PFSK-1 (cell line): ENCODE data around the gene GPC3.

Experiments used
- FOXP2 ChIP-seq: optimal IDR thresholded peaks from 2 replicates; pipeline ENCODE3; 2011; ENCODE audit warnings: borderline replicate concordance, control low read depth, inconsistent platforms; ENCODE audit not compliant: insufficient read depth; ENCODE audit errors: extremely low read length, extremely low read depth
- POLR2AphosphoS5 ChIP-seq: IDR thresholded peaks from 2 replicates; pipeline ENCODE4 v1.6.1; 2012; ENCODE audit warnings: low read depth, mild to moderate bottlenecking, control low read depth, low read length, moderate library complexity
- REST ChIP-seq, 2 experiments: IDR thresholded peaks; 2 replicates each; pipeline versions ENCODE4 v1.6.1 to v1.8.0; 2011 to 2012; ENCODE audit warnings: low read depth in 2 of 2, low read length in 2 of 2, control low read depth in 1 of 2, inconsistent platforms in 1 of 2, mild to moderate bottlenecking in 1 of 2, moderate library complexity in 1 of 2; ENCODE audit not compliant: insufficient read depth in 1 of 2
- SIN3A ChIP-seq: IDR thresholded peaks from 2 replicates; pipeline ENCODE4 v1.6.1; 2012; ENCODE audit warnings: mild to moderate bottlenecking, low read length, moderate library complexity, borderline replicate concordance; ENCODE audit not compliant: insufficient read depth
- TAF1 ChIP-seq: IDR thresholded peaks from 2 replicates; pipeline ENCODE4 v1.6.1; 2012; ENCODE audit warnings: low read length, control low read depth, borderline replicate concordance; ENCODE audit not compliant: insufficient read depth

GRCh38 chrX:133754657-133755056, 230.7 kb downstream of the GPC3 start:
- TF ChIP-seq REST (IDR thresholded peaks at IDR 0.05; ENCODE audit: insufficient read depth in 1 of 2, low read depth in 2 of 2, low read length in 2 of 2) (no peak), POLR2AphosphoS5 (no peak), SIN3A (no peak), TAF1 (no peak), FOXP2 (no peak)
